GOT3 (cell line): ENCODE results near the gene FKRP.

Source experiments
- DNase-seq: peaks from one replicate; lab custom pipeline; 2025; ENCODE audit warnings: mixed read lengths; lab: John Stamatoyannopoulos, UW

The FKRP gene

GRCh38 chr19:46732172-46732938 lies 13.5 kb upstream of the FKRP start:
- DNase-seq, result no peak

DNA sequence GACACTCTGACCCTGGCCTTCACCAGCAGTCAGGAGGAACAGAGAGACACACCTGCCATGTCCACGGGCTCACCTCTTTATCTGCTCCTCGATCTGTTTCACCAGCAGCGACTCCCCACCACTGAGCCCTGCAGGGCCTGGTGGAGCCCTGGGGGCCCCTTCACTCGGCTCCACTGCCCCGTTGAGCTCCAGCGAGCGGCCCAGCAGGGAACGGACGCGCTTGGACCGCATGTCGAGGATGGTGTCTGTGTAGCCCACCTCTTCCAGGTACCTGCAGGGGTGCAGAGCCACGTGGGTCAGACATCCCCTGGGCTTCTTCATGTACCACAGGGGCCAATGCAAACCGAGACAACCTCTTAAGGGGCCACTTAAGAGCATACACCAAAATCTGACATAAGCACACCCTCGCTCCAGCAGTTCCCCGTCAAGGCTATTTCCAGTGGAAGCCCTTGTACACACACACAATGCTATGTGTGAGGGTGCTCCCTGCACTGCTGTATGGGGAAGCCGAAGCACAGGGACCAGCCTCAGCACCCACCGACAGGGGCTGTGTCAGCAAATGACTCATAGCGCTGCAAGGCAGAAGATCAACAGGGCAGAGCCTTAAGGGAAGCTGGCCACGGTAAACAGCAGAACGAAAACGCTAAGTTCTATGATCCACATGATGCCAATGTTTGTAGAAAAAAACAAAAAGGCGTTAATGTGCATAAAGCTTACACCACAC lies 12.7 kb upstream of the FKRP start:
- no peak for DNase-seq

- no peak for DNase-seq
Observed at GRCh38 chr19:46733690-46734292, 12.1 kb upstream of the FKRP start.

DNA sequence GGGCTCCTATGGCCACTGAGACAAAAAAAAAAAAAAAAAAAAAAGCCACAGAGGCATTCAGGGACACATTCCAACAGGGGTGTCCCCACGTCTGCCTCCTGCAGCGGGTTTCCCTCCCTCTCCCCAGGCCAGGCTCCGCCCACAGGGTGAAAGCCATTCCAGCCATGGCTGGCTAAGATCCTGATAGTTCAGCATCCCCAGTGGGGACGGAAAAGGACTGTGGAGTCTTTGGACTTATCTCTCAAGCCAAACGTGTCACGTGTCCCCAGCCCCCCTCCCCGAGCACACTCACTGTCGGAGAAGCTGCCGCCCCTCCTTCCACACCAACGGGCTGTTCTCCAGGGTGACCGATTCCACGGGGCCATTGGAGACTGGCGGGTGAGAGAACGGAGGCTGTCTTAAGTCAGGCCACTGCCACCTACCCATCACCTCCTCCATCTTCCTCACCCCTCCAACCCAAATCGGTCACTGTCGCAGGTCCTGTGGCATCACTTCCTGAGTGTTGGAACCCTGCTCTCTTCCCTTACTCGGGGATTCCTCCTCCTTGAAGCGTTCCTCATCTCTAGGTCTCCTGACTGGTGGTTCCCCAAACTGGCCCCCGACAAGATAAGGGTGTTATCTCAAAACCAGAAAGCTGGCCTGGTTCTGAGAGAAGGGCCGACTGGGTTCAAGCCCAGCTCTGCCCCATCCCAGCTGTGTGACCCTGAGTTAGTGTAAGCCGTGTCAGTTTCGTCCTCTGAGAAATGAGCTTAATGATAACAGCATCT lies 9.1 kb upstream of the FKRP start:
- DNase-seq, result no peak

DNA sequence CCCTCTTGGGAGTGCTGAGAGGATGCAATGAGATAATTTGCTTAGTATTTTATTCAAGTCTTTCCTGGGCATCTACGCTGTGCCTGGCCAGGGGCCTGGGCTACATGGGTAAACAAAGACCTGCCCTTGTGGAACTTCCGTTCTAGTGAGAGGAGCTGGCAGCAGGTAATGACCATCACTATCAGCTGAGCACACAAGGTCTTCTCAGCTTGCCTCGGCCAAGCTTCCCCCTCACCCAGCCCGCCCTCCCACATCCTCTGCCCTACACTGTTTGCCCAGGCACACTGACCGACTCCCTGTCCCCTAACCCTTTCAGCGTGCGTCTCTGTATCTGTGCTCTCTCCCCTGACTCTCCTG lies 8.6 kb upstream of the FKRP start:
- DNase-seq, result no peak

- no peak for DNase-seq
Observed at GRCh38 chr19:46737761-46738171, 8.1 kb upstream of the FKRP start.

DNA sequence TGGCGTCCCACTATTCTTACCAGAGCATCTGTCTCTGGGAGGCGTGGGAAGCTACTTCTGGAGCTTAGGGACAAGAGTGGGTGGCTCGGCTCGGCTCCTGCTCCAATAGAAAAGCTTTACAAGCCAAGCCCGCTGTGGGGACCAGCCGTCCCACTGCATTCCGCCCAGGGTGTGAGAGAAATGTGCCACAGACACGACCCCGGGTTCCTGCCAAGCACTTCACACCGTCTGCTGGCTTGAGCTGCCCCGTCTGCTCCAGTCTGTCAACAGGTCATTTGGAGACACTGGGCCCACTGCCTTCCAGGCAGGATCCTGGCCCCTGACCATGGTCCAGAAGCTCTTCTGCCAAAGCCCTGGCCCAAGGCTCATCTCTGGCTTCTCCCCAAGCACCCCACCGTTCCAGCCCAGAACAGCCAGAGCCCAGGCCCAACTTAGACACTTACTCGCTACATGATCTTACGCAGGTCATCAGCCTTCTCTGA lies 6.5 kb upstream of the FKRP start:
- no peak for DNase-seq

- DNase-seq, result no peak
Observed at GRCh38 chr19:46741447-46741846, 4.4 kb upstream of the FKRP start.

- no peak for DNase-seq
Observed at GRCh38 chr19:46742926-46743480, 2.9 kb upstream of the FKRP start.

DNA sequence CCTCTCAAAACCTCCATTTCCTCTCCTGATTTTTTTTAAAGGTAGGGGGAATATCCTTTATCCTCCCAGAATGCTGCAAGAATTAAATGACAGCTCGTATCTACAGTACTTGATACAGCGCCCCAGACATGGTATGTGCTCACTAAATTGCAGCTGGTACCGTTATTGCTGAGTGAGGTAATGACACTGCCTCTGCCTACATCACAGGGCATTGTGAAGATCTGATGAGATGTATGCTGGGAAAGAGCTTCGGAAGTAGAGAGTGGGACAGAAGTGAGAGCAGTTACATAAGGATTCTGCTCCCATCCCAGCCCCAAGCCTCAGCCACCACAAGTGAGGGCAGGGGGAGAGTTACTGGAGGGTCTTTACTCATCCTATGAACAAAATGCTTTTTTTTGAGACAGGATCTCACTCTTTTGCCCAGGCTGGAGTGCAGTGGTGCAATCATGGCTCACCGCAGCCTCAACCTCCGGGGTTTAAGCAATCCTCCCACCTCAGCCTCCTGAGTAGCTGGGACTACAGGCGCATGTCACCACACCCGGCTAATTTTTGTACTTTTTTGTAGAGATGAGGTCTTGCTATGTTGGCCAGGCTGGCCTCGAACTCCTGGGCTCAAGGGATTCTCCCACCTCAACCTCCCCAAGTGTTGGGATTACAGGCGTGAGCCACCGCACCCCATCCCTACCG lies 1.7 kb upstream of the FKRP start:
- no peak for DNase-seq

- no peak for DNase-seq
Observed at GRCh38 chr19:46745030-46745429, 827 bp upstream of the FKRP start.

- no peak for DNase-seq
Observed at GRCh38 chr19:46746281-46747057, 612 bp downstream of the FKRP start, which contains the start of gene STRN4. STRN4 (minus strand) TSS chr19:46746450; CDS start chr19:46746430, 20 bp downstream.

DNA sequence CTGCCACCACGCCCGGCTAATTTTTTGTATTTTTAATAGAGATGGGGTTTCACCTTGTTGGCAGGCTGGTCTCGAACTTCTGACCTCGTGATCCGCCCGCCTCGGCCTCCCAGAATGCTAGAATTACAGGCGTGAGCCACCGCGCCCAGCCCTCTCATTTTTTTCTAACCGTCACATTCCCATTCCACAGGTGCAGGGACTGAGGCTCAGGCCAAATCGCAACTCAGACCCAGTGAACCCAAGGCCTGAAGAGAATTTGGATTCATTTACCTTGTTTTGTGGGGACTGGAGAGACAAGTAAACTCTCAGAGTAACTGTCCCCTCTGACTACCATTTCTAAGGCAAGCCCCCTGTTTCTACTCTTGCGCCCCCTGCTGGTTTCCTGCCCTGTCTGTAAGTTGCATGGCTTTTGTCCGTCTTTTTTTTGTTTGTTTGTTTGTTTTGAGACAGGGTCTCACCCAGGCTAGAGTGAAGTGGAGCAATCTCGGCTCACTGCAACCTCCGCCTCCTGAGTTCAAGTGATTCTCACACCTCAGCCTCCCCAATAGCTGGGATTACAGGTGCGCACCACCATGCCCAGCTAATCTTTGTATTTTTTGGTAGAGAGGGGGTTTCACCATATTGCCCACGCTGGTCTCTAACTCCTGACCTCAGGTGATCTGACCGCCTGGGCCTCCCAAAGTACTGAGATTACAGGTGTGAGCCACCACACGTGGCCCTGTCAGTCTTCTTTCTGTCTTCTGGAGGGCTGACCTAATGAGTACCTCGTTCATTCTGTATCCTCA lies 2.7 kb downstream of the FKRP start:
- DNase-seq, result no peak

DNA sequence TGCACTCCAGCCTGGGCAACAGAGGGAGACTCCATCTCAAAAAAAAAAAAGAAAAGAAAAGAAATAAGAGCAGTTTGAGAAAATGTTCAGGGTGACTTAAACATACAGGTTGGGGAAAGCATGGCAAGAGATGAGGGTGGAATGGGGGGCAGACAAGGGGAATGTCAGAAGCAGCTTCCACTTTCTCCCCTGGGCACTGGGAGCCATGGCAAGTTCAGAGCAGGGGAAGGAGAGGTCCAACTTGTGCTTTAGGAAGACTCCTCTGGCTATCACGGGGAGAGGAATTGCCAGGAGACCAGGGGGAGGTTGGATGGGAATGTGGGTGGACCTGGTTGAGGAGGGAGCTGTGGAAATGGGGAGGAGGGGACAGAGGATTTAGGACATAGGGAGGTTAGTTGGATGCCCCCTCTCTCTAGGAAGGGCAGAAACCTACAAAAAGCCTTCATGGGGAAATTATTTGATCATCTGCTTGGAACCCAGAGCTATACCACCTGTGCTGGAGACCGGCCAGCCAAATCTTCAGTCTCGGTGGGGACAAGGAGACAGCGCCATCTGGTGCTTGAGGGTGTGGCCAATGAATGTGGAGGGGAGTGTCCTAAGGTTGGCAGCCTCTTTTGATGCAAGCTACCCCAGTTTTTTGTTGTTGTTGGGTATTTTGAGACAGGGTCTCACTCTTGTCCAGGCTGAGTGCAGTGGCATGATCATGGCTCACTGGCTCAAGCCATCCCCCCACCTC lies 7.7 kb downstream of the FKRP start:
- no peak for DNase-seq

GRCh38 chr19:46755077-46755852 lies 9.4 kb downstream of the FKRP start:
- no peak for DNase-seq

DNA sequence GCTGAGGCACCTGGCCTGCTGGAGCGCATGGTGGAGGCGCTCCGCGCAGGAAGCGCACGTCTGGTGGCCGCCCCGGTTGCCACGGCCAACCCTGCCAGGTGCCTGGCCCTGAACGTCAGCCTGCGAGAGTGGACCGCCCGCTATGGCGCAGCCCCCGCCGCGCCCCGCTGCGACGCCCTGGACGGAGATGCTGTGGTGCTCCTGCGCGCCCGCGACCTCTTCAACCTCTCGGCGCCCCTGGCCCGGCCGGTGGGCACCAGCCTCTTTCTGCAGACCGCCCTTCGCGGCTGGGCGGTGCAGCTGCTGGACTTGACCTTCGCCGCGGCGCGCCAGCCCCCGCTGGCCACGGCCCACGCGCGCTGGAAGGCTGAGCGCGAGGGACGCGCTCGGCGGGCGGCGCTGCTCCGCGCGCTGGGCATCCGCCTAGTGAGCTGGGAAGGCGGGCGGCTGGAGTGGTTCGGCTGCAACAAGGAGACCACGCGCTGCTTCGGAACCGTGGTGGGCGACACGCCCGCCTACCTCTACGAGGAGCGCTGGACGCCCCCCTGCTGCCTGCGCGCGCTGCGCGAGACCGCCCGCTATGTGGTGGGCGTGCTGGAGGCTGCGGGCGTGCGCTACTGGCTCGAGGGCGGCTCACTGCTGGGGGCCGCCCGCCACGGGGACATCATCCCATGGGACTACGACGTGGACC lies 10.1 kb downstream of the FKRP start:
- no peak for DNase-seq

GRCh38 chr19:46756544-46756888 lies 10.7 kb downstream of the FKRP start:
- no peak for DNase-seq

- DNase-seq, result no peak
Observed at GRCh38 chr19:46759206-46759605, 13.3 kb downstream of the FKRP start.
